Loucy (cell line): ENCODE results near the gene UCK2.

Experiments used
- H2AFZ ChIP-seq: fragments of 200-600 bp; sonication (generic); 2 replicates; pipeline ENCODE4 v1.6.0; 2016; ENCODE audit warnings: antibody characterized with exemption, mild to moderate bottlenecking, low read length, moderate library complexity
- H3F3A ChIP-seq: fragments of 200-600 bp; 2 replicates; pipeline ENCODE4 v1.6.0; 2016; ENCODE audit warnings: antibody characterized with exemption, low read depth, mild to moderate bottlenecking
- H3K27me3 ChIP-seq: fragments of 200-600 bp; sonication (generic); 2 replicates; pipeline ENCODE4 v1.6.1; 2014; ENCODE audit warnings: low read length, mild to moderate bottlenecking; ENCODE audit not compliant: insufficient read depth, poor library complexity, severe bottlenecking
- H3K36me3 ChIP-seq: fragments of 200-600 bp; sonication (generic); 2 replicates; pipeline ENCODE4 v1.6.1; 2016; ENCODE audit warnings: low read length; ENCODE audit not compliant: insufficient read depth
- H3K4me1 ChIP-seq: fragments of 200-600 bp; sonication (generic); 2 replicates; pipeline ENCODE4 v1.5.1; 2014; ENCODE audit warnings: low read length, mild to moderate bottlenecking; ENCODE audit not compliant: insufficient read depth, poor library complexity, severe bottlenecking
- H3K4me2 ChIP-seq: fragments of 200-600 bp; sonication (generic); 2 replicates; pipeline ENCODE4 v1.6.0; 2014; ENCODE audit warnings: antibody characterized with exemption, low read length, low read depth, mild to moderate bottlenecking; ENCODE audit not compliant: poor library complexity, severe bottlenecking
- H3K4me3 ChIP-seq: fragments of 200-600 bp; sonication (generic); 2 replicates; pipeline ENCODE4 v1.5.1; 2014; ENCODE audit warnings: low read length, mild to moderate bottlenecking, mixed read lengths; ENCODE audit not compliant: poor library complexity, severe bottlenecking
- H3K79me2 ChIP-seq: fragments of 200-600 bp; sonication (generic); 2 replicates; pipeline ENCODE4 v1.6.1; 2014; ENCODE audit warnings: low read length; ENCODE audit not compliant: insufficient read depth
- H3K9ac ChIP-seq: fragments of 200-600 bp; sonication (generic); 2 replicates; pipeline ENCODE4 v1.6.0; 2014; ENCODE audit warnings: mild to moderate bottlenecking, low read depth, low read length, moderate library complexity; ENCODE audit not compliant: poor library complexity, severe bottlenecking
- H3K9me2 ChIP-seq: fragments of 200-600 bp; sonication (generic); replicated peaks from 2 replicates; pipeline ENCODE4 v1.6.1; 2016; ENCODE audit warnings: low read depth, low read length, mixed read lengths
- H3K9me3 ChIP-seq: fragments of 200-600 bp; sonication (generic); 2 replicates; pipeline ENCODE4 v1.6.1; 2014; ENCODE audit warnings: mild to moderate bottlenecking, antibody characterized with exemption, low read length, low read depth; ENCODE audit not compliant: insufficient read depth
- H4K20me1 ChIP-seq: fragments of 200-600 bp; sonication (generic); 2 replicates; pipeline ENCODE4 v1.6.0; 2014; ENCODE audit warnings: antibody characterized with exemption, low read length, mild to moderate bottlenecking; ENCODE audit not compliant: insufficient read depth, poor library complexity, severe bottlenecking
- CTCF ChIP-seq: fragments of 200-600 bp; sonication (generic); conservative IDR thresholded peaks from 2 replicates; pipeline ENCODE4 v1.5.1; 2014; ENCODE audit warnings: mild to moderate bottlenecking, antibody characterized with exemption, low read length
- EZH2phosphoT487 ChIP-seq: fragments of 200-600 bp; IDR thresholded peaks from 2 replicates; pipeline ENCODE4 v1.6.1; 2018; ENCODE audit warnings: antibody characterized with exemption, mild to moderate bottlenecking, moderate library complexity, borderline replicate concordance

UCK2 gene

DNA sequence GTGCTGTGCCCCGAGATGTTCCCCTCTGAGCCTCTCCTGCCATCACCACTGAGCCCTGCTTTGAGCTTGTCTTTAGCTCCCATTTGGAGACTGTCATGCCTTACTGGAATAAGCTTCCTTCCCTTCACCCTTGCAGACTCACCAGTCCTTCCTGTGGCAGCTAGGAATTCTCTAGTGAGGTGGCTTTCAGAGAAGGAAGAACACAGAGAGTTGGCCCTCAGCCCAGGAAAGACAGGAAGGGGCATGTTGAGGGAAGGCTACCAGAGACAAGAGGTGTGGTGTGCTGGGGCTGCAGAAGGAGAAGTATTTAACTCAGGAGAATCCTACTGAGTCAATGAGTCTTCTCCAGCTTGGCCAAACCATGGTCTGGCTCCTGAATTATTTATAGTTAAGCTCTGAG, 76.3 kb downstream of the UCK2 start:
- H3K79me2 ChIP-seq: peaks cover 36% of the 10 kb centered on the region
- peaks cover 15% of the 10 kb centered on the region for H4K20me1 ChIP-seq
- H2AFZ ChIP-seq: no peak overlapping the region
- no peaks in the 10 kb centered on the region for H3K9me3 ChIP-seq
- no peak for TF ChIP-seq CTCF
- no peak for TF ChIP-seq EZH2phosphoT487
- H3K36me3 ChIP-seq: peaks cover 92% of the 10 kb centered on the region; the same call in 1 of the 2 replicates
- H3F3A ChIP-seq: no peaks in the 10 kb centered on the region
- H3K4me2 ChIP-seq: no peak overlapping the region
- no peak overlapping the region for H3K9ac ChIP-seq
- H3K4me1 ChIP-seq: no peaks in the 10 kb centered on the region
- H3K9me2 ChIP-seq: no peaks in the 10 kb centered on the region
- H3K4me3 ChIP-seq: no peak overlapping the region
- H3K27me3 ChIP-seq: no peaks in the 10 kb centered on the region

GRCh38 chr1:165904948-165905347, 77.5 kb downstream of the UCK2 start:
- no peak for TF ChIP-seq EZH2phosphoT487
- no peak for TF ChIP-seq CTCF
- Histone ChIP-seq H3K27me3 (no peaks in the 10 kb centered on the region), H3K4me2 (no peak overlapping the region), H3K9me3 (no peaks in the 10 kb centered on the region), H3F3A (no peaks in the 10 kb centered on the region), H3K9me2 (no peaks in the 10 kb centered on the region), H2AFZ (no peak overlapping the region), H3K9ac (no peak overlapping the region), H3K4me1 (no peaks in the 10 kb centered on the region), H4K20me1 (peaks cover 15% of the 10 kb centered on the region), H3K4me3 (no peak overlapping the region), H3K79me2 (peaks cover 31% of the 10 kb centered on the region), H3K36me3 (peaks cover 93% of the 10 kb centered on the region; the same call in 1 of the 2 replicates)

- Histone ChIP-seq H3K79me2 (peaks cover 25% of the 10 kb centered on the region), H2AFZ (no peak overlapping the region), H3K4me2 (no peak overlapping the region), H4K20me1 (peaks cover 15% of the 10 kb centered on the region), H3K4me1 (no peaks in the 10 kb centered on the region), H3K36me3 (peaks cover 93% of the 10 kb centered on the region; the same call in 1 of the 2 replicates), H3K27me3 (no peaks in the 10 kb centered on the region), H3K4me3 (no peak overlapping the region), H3K9ac (no peak overlapping the region), H3F3A (no peaks in the 10 kb centered on the region), H3K9me3 (no peaks in the 10 kb centered on the region), H3K9me2 (no peaks in the 10 kb centered on the region)
- no peak for TF ChIP-seq CTCF
- no peak for TF ChIP-seq EZH2phosphoT487
These were observed 78.4 kb downstream of the UCK2 start for GRCh38 chr1:165905853-165906252.
